ENCODE measurements around the gene RPS16. TPM values are rescaled to one million over a fixed set of nuclear protein-coding genes. Genes with fewer than 3 reads are reported as not detected.

The RPS16 gene
- total and polyA plus RNA-seq, 2 of the 13 experiments (the other 11 are each of a cell fraction or from before 2014, with no cell fraction given) = 488 to 2,583 TPM

DNA sequence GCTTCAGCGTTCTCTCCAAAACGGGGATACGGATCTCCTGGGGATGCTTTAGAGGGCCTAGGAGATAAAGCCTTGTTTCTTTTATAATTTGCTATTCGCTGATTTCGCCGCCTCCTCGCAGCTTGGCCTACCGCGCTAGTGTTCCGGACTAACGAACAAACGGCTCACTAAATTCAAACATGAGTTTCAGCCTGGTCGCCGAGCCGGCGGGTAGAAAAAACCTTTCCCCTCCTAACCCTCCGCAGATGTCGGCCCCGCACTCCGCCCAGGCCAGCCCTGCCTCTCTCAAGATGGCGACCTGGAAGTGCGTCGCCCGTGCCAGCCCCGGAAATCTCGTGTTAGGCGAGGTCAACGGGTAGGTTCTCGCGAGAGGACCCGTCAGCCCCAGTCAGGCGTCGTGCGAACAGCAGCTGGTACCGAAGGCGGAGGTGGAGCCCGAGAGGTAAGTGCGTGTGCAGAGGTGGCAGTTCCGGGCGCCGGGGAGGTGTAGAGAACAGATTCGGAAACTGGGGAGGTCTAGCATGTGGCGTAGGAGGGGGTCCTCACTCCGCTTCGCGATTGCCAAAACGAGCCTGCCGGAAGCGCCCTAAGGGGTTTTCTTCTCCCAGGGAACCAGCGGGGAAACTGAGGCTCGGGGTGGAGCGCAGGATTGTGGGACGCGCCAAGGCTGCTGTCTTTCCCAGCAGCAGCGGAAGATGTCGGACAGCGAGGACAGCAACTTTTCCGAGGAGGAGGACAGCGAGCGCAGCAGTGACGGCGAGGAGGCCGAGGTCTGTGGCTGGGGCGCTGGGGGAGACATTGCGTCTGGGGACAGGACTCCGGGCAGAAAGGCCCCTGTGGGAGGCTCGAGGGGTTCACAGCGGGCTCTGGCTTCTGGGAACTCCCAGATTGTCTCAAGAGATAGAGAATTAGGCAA is 9.7 kb upstream of the RPS16 start, which contains the start of gene SUPT5H (continued):
- TF ChIP-seq ASH2L (IDR thresholded peaks at IDR 0.05; ENCODE audit: insufficient read length, low read depth, low read length) = peak; percentile 81
- TF ChIP-seq, protein P1, sequence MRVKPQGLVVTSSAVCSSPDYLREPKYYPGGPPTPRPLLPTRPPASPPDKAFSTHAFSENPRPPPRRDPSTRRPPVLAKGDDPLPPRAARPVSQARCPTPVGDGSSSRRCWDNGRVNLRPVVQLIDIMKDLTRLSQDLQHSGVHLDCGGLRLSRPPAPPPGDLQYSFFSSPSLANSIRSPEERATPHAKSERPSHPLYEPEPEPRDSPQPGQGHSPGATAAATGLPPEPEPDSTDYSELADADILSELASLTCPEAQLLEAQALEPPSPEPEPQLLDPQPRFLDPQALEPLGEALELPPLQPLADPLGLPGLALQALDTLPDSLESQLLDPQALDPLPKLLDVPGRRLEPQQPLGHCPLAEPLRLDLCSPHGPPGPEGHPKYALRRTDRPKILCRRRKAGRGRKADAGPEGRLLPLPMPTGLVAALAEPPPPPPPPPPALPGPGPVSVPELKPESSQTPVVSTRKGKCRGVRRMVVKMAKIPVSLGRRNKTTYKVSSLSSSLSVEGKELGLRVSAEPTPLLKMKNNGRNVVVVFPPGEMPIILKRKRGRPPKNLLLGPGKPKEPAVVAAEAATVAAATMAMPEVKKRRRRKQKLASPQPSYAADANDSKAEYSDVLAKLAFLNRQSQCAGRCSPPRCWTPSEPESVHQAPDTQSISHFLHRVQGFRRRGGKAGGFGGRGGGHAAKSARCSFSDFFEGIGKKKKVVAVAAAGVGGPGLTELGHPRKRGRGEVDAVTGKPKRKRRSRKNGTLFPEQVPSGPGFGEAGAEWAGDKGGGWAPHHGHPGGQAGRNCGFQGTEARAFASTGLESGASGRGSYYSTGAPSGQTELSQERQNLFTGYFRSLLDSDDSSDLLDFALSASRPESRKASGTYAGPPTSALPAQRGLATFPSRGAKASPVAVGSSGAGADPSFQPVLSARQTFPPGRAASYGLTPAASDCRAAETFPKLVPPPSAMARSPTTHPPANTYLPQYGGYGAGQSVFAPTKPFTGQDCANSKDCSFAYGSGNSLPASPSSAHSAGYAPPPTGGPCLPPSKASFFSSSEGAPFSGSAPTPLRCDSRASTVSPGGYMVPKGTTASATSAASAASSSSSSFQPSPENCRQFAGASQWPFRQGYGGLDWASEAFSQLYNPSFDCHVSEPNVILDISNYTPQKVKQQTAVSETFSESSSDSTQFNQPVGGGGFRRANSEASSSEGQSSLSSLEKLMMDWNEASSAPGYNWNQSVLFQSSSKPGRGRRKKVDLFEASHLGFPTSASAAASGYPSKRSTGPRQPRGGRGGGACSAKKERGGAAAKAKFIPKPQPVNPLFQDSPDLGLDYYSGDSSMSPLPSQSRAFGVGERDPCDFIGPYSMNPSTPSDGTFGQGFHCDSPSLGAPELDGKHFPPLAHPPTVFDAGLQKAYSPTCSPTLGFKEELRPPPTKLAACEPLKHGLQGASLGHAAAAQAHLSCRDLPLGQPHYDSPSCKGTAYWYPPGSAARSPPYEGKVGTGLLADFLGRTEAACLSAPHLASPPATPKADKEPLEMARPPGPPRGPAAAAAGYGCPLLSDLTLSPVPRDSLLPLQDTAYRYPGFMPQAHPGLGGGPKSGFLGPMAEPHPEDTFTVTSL (CRISPR knock-in tag; IDR thresholded peaks at IDR 0.05; ENCODE audit: borderline replicate concordance) = no peak
- TF ChIP-seq IRF2 (CRISPR knock-in tag; IDR thresholded peaks at IDR 0.05) = peak; percentile 95
- TF ChIP-seq SYNCRIP (IDR thresholded peaks at IDR 0.05; ENCODE audit: insufficient read depth, low read depth, low read length) = no peak
- no peak for TF ChIP-seq ZKSCAN1 (IDR thresholded peaks at IDR 0.05; ENCODE audit: low read length)
- TF ChIP-seq, protein P2, sequence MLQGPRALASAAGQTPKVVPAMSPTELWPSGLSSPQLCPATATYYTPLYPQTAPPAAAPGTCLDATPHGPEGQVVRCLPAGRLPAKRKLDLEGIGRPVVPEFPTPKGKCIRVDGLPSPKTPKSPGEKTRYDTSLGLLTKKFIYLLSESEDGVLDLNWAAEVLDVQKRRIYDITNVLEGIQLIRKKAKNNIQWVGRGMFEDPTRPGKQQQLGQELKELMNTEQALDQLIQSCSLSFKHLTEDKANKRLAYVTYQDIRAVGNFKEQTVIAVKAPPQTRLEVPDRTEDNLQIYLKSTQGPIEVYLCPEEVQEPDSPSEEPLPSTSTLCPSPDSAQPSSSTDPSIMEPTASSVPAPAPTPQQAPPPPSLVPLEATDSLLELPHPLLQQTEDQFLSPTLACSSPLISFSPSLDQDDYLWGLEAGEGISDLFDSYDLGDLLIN (CRISPR knock-in tag; IDR thresholded peaks at IDR 0.05; ENCODE audit: borderline replicate concordance) = no peak
- TF ChIP-seq TCF7L2 (IDR thresholded peaks at IDR 0.05; ENCODE audit: low read depth, low read length) = no peak
- TF ChIP-seq, protein P3, sequence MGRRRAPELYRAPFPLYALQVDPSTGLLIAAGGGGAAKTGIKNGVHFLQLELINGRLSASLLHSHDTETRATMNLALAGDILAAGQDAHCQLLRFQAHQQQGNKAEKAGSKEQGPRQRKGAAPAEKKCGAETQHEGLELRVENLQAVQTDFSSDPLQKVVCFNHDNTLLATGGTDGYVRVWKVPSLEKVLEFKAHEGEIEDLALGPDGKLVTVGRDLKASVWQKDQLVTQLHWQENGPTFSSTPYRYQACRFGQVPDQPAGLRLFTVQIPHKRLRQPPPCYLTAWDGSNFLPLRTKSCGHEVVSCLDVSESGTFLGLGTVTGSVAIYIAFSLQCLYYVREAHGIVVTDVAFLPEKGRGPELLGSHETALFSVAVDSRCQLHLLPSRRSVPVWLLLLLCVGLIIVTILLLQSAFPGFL (CRISPR knock-in tag; IDR thresholded peaks at IDR 0.05) = no peak
- TF ChIP-seq, protein P4, sequence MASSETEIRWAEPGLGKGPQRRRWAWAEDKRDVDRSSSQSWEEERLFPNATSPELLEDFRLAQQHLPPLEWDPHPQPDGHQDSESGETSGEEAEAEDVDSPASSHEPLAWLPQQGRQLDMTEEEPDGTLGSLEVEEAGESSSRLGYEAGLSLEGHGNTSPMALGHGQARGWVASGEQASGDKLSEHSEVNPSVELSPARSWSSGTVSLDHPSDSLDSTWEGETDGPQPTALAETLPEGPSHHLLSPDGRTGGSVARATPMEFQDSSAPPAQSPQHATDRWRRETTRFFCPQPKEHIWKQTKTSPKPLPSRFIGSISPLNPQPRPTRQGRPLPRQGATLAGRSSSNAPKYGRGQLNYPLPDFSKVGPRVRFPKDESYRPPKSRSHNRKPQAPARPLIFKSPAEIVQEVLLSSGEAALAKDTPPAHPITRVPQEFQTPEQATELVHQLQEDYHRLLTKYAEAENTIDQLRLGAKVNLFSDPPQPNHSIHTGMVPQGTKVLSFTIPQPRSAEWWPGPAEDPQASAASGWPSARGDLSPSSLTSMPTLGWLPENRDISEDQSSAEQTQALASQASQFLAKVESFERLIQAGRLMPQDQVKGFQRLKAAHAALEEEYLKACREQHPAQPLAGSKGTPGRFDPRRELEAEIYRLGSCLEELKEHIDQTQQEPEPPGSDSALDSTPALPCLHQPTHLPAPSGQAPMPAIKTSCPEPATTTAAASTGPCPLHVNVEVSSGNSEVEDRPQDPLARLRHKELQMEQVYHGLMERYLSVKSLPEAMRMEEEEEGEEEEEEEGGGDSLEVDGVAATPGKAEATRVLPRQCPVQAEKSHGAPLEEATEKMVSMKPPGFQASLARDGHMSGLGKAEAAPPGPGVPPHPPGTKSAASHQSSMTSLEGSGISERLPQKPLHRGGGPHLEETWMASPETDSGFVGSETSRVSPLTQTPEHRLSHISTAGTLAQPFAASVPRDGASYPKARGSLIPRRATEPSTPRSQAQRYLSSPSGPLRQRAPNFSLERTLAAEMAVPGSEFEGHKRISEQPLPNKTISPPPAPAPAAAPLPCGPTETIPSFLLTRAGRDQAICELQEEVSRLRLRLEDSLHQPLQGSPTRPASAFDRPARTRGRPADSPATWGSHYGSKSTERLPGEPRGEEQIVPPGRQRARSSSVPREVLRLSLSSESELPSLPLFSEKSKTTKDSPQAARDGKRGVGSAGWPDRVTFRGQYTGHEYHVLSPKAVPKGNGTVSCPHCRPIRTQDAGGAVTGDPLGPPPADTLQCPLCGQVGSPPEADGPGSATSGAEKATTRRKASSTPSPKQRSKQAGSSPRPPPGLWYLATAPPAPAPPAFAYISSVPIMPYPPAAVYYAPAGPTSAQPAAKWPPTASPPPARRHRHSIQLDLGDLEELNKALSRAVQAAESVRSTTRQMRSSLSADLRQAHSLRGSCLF (CRISPR knock-in tag; IDR thresholded peaks at IDR 0.05; ENCODE audit: borderline replicate concordance) = no peak
- no peak; the same call in 1 of the 2 replicates for TF ChIP-seq ZNF354B (CRISPR knock-in tag; IDR thresholded peaks at IDR 0.05)
- no peak for TF ChIP-seq ZFAT (CRISPR knock-in tag; conservative IDR thresholded peaks at IDR 0.05)
- TF ChIP-seq ZNF616 (CRISPR knock-in tag; IDR thresholded peaks at IDR 0.05; ENCODE audit: low read depth) = no peak

Data from HepG2 (cell line).